MM.1S (cell line): Measurements from ENCODE around the gene KRT10.

Experiments
- DNase-seq: peaks from one replicate; pipeline ENCODE4 v3.0.0-alpha.2; 2015
- H2AFZ ChIP-seq: fragments of 300-600 bp; sonication (generic); 2 replicates; pipeline ENCODE4 v1.6.0; 2016; ENCODE audit warnings: antibody characterized with exemption, low read length
- H3F3A ChIP-seq: fragments of 300-600 bp; sonication (generic); 2 replicates; pipeline ENCODE4 v1.6.1; 2016; ENCODE audit warnings: mild to moderate bottlenecking, antibody characterized with exemption, low read length, moderate library complexity, mixed read lengths; ENCODE audit not compliant: insufficient read depth
- H3K27ac ChIP-seq: fragments of 300-600 bp; sonication (generic); 2 replicates; pipeline ENCODE4 v1.5.1; 2016; ENCODE audit warnings: mild to moderate bottlenecking, low read length
- H3K27me3 ChIP-seq: fragments of 300-600 bp; sonication (generic); replicated peaks from 2 replicates; pipeline ENCODE4 v1.6.0; 2016; ENCODE audit warnings: low read length; ENCODE audit not compliant: insufficient read depth
- H3K36me3 ChIP-seq: fragments of 300-600 bp; sonication (generic); replicated peaks from 2 replicates; pipeline ENCODE4 v1.6.1; 2016; ENCODE audit warnings: mild to moderate bottlenecking, low read length, mixed read lengths; ENCODE audit not compliant: insufficient read depth
- H3K4me1 ChIP-seq: fragments of 300-600 bp; sonication (generic); 2 replicates; pipeline ENCODE4 v1.6.1; 2016; ENCODE audit warnings: low read length, mixed read lengths
- H3K4me2 ChIP-seq: fragments of 300-600 bp; sonication (generic); 2 replicates; pipeline ENCODE4 v1.6.0; 2016; ENCODE audit warnings: low read depth, low read length
- H3K4me3 ChIP-seq: fragments of 300-600 bp; sonication (generic); 2 replicates; pipeline ENCODE4 v1.5.1; 2016; ENCODE audit warnings: low read length, mixed read lengths
- H3K79me2 ChIP-seq: fragments of 300-600 bp; sonication (generic); 2 replicates; pipeline ENCODE4 v1.6.1; 2016; ENCODE audit warnings: mixed run types, low read length, mixed read lengths
- H3K9ac ChIP-seq: fragments of 300-600 bp; sonication (generic); 2 replicates; pipeline ENCODE4 v1.6.1; 2016; ENCODE audit warnings: low read length, mixed read lengths
- H3K9me2 ChIP-seq: fragments of 300-600 bp; sonication (generic); replicated peaks from 2 replicates; pipeline ENCODE4 v1.6.1; 2016; ENCODE audit warnings: mild to moderate bottlenecking, low read length, mixed read lengths; ENCODE audit not compliant: insufficient read depth
- H3K9me3 ChIP-seq: fragments of 300-600 bp; sonication (generic); replicated peaks from 2 replicates; pipeline ENCODE4 v1.6.1; 2016; ENCODE audit warnings: mild to moderate bottlenecking, low read length, mixed read lengths; ENCODE audit not compliant: insufficient read depth
- H4K20me1 ChIP-seq: fragments of 300-600 bp; sonication (generic); 2 replicates; pipeline ENCODE4 v1.6.1; 2016; ENCODE audit warnings: mild to moderate bottlenecking, low read length, moderate library complexity, mixed read lengths; ENCODE audit not compliant: insufficient read depth
- CTCF ChIP-seq: fragments of 300-600 bp; sonication (generic); IDR thresholded peaks from 2 replicates; pipeline ENCODE4 v1.5.1; 2016; ENCODE audit warnings: antibody characterized with exemption, low read length, mixed read lengths
- EZH2 ChIP-seq: fragments of 300-600 bp; sonication (generic); optimal IDR thresholded peaks from 2 replicates; pipeline ENCODE3; 2017; ENCODE audit warnings: low read depth, mild to moderate bottlenecking, antibody characterized with exemption, low read length, mixed read lengths
- EZH2phosphoT487 ChIP-seq: fragments of 300-600 bp; sonication (generic); IDR thresholded peaks from 2 replicates; pipeline ENCODE4 v1.6.1; 2018; ENCODE audit warnings: antibody characterized with exemption, low read length

Gene KRT10

GRCh38 chr17:40795019-40795667, 27.3 kb downstream of the KRT10 start:
- DNase-seq: no peak
- H3K36me3 ChIP-seq: no peaks in the 10 kb centered on the region
- H3K4me1 ChIP-seq: no peaks in the 10 kb centered on the region
- H3K4me2 ChIP-seq: no peak overlapping the region
- H3K9me3 ChIP-seq: no peaks in the 10 kb centered on the region
- no peaks in the 10 kb centered on the region for H3K27me3 ChIP-seq
- H4K20me1 ChIP-seq: no peaks in the 10 kb centered on the region
- no peak overlapping the region for H3K9ac ChIP-seq
- no peaks in the 10 kb centered on the region for H3F3A ChIP-seq
- no peak overlapping the region for H2AFZ ChIP-seq
- H3K27ac ChIP-seq: no peak overlapping the region
- no peak overlapping the region for H3K4me3 ChIP-seq
- no peak for TF ChIP-seq CTCF
- TF ChIP-seq EZH2: no peak
- no peak for TF ChIP-seq EZH2phosphoT487
- no peaks in the 10 kb centered on the region for H3K9me2 ChIP-seq
- H3K79me2 ChIP-seq: no peaks in the 10 kb centered on the region

DNA sequence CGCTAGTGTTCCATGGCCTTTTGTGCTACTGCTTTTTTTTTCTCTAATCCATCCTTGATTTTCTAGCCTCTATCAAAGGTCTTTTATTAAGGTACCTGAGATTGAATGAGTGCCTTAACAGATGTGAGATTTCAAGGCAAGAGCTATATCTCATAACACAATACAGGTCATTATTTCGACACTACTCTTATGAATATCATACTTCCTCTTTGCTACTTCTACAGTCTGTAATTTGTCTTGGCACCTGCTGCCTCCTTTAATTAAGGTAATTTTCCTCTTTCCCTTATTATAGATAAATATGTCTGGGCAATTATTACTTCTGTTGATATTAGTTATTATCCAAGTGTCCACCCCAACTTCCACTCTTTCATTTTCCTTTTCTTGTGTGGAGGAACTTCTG, 27.9 kb downstream of the KRT10 start:
- H2AFZ ChIP-seq: no peak overlapping the region

DNA sequence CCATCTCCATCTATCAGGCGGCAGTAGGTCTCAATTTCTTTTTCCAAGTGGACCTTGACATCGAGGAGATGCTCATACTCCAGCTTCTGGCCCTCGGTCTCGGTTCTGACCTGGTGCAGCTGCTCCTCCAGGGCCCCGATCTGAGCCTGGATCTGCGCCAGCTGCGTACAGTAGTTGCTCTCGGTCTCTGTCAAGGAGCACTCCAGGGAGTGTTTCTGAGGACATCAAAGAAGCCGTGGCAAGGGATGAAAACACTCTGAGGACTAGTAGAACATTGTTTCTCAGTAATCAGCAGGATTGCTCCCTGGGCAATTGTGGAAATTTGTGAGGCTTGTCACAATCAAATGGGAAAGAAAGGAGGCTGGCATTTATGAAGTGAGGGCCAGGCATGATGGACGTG, 28.6 kb downstream of the KRT10 start:
- Histone ChIP-seq H2AFZ (no peak overlapping the region), H3K9ac (no peak overlapping the region), H3K27me3 (no peaks in the 10 kb centered on the region), H3K4me3 (no peak overlapping the region), H3F3A (no peaks in the 10 kb centered on the region), H3K27ac (no peak overlapping the region), H3K4me1 (no peaks in the 10 kb centered on the region), H3K36me3 (no peaks in the 10 kb centered on the region), H3K9me3 (no peaks in the 10 kb centered on the region), H4K20me1 (no peaks in the 10 kb centered on the region), H3K79me2 (no peaks in the 10 kb centered on the region), H3K4me2 (no peak overlapping the region), H3K9me2 (no peaks in the 10 kb centered on the region)
- DNase-seq: no peak
- TF ChIP-seq CTCF (no peak), EZH2 (no peak)

More for the DNA sequence above, 27.9 kb downstream of the KRT10 start:
- no peaks in the 10 kb centered on the region for H3K9me2 ChIP-seq
- no peaks in the 10 kb centered on the region for H3K4me1 ChIP-seq
- H3K27ac ChIP-seq: no peak overlapping the region
- no peaks in the 10 kb centered on the region for H3K9me3 ChIP-seq
- no peaks in the 10 kb centered on the region for H3K79me2 ChIP-seq
- no peaks in the 10 kb centered on the region for H3F3A ChIP-seq
- H4K20me1 ChIP-seq: no peaks in the 10 kb centered on the region
- TF ChIP-seq EZH2 (no peak), CTCF (no peak), EZH2phosphoT487 (no peak)
- H3K27me3 ChIP-seq: no peaks in the 10 kb centered on the region
- no peak for DNase-seq
- no peak overlapping the region for H3K4me3 ChIP-seq
- H3K4me2 ChIP-seq: no peak overlapping the region
- H3K36me3 ChIP-seq: no peaks in the 10 kb centered on the region
- no peak overlapping the region for H3K9ac ChIP-seq
